ENCODE results near the gene ARHGAP15.

DNA sequence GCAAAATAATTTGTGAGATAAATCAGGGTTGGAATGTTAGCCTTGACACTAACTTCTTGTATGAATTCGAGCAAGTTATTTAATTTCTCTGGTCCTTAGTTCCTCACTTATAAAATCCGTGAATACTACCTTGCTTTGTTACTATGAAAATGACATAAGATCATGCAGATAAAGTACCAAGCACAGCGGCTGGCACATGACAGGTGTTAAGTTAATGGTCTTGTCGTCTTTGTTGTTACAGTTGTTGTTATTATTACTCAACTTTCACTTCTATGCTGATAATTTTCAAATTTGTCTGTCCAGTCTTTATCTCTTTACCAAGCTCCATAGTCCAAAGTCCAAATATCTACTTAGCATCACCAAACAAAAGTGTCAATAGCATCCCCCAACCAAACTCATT is 482.1 kb downstream of the ARHGAP15 start:
- TF ChIP-seq CTCF (conservative IDR thresholded peaks at IDR 0.05; ENCODE audit: low read length) (no peak), EZH2phosphoT487 (IDR thresholded peaks at IDR 0.05; ENCODE audit: borderline replicate concordance, low read depth, low read length) (no peak)

Data from OCI-LY7 (cell line).